GM12891 (cell line): Measurements from ENCODE around the gene SYNE1.

Experiments used
- POLR2A ChIP-seq: IDR thresholded peaks from 2 replicates; pipeline ENCODE4 v1.6.1; 2011; ENCODE audit warnings: low read depth, low read length, control low read depth
- POLR2AphosphoS5 ChIP-seq: IDR thresholded peaks from 2 replicates; pipeline ENCODE4 v1.6.1; 2011; ENCODE audit warnings: low read depth, low read length, control low read depth

GRCh38 chr6:152298055-152298647, 339.0 kb downstream of the SYNE1 start:
- TF ChIP-seq POLR2A (no peak), POLR2AphosphoS5 (no peak)
